Hematopoietic multipotent progenitor cell treated with erythropoietin and hydrocortisone succinate and interleukin-3 and kit ligand, for 4 days (in vitro differentiated cells): ENCODE results near the gene ATP8B3.

Experiments
- DNase-seq: peaks from one replicate; pipeline ENCODE4 v3.0.0-alpha.2; 2015

Gene ATP8B3

DNA sequence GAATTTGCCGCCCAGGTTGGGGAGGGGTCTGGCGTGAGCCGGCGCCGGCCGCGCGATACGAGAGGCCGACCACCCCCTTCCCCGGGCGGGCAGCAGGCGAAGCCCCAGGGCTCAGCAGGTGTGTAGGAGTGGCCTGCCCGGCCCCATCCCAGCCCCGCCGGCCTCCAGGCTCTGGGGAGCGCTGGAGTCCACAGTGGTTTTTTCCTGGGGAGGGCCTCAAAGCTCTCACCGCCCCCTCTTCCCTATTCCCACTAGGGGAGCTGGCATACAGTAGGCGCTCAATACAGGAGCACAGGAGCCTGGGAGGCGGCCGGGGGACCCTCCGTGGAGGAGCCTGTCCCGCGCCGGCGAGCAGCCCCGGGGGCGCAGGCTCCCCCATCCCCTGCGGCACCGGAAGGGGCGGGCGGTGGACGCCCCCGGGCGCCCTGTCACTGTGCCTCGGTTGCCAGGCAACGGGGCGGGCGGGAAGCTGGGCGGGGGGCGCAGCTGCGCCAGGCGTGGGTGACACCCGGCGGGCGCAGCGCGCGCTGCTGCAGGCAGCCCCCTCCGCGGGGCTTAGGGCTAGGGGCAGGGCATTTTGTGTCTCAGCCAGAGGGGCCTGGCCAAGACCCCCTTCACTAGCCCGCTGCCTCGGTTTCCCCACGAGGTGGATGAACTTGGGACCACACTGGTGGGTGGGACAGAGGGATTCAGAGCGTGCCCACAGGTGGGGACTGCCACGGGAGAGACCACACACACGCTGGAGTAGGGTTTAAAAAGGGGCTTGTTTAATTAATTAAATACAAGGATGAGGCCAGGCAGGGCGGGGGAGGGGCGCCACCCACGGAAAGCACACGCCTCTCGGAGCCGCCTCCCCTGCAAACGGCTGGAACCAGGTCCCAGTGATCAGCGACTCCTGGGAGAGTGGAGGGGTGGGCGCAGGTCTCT is 39.8 kb upstream of the ATP8B3 start:
- DNase-seq = peak; percentile 81

DNA sequence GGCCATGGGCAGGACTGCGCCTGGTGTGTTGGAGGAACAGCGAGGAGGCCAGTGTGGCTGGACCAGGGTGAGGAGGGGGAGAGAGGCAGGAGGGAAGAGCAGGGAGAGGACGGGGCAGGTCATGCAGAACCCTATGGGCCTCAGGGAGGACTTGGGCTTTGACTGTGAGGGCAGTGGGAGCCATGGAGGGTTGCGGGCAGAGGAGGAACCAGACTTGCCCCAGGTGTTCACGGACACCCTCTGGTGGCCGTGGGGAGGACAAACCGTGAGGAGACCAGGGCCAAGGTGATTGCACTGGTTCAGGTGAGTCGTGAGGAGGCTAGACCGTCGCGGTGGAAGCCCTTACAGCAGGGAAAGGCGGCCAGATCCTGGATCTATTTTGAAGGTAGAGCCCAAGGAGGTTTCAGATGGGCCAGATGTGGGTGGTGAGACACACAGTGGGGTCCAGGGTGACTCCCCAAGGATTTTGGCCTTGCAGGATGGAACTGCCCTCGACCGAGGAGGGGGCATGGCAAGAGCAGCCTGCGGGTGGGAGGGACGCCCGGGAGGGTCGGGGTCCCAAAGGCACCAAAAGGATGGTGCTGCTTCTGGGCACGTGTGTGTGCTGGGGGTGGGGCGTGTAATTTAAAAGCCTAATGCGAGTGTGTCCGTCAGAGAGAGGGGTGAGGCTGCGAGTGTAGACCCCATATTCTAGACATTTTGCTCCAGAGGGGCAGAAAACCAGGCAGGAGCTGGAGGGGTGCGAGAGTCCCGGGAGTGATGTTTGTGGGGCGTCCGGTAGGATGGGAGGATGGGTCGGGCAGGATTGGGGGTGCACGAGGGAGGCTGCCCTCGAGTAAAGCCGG is 39.0 kb upstream of the ATP8B3 start:
- DNase-seq = no peak

DNA sequence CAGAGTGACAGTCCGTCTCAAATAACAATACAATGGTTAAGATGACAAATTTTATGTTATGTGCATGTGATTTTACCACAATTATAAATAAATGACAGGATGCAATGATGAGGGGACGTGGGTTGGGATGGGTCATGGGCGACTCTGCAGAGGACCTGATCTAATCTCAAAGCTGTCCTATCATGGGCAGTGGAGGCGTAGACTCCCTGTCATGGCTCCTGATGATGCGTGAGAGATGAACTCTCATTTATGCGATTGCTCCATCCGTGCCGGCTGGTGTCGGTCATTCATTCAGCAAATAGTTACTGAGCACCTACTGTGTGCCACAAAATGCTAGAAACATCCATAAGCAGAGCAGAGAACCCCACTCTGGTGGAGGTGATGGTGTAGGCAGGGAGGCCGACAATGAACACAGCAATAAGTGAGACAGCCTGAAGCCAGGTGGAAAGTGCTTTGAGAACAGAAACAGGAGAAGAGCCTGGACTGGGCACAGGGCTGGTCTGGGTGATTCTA is 37.9 kb upstream of the ATP8B3 start:
- DNase-seq = no peak

DNA sequence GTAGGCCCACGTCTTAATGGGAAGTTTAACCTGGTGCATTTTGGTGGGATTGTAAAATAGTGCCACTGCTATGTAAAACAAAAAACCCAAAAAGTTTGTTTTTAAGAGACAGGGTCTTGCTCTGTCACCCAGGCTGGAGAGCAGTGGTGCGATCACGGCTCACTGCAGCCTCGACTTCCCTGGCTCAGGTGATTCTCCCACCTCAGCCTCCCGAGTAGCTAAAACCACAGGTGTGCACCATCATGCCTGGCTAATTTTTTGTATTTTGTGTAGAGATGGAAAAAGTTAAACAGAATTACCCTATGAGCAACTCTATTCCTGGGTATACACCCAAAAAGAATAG is 37.0 kb upstream of the ATP8B3 start:
- no peak for DNase-seq

DNA sequence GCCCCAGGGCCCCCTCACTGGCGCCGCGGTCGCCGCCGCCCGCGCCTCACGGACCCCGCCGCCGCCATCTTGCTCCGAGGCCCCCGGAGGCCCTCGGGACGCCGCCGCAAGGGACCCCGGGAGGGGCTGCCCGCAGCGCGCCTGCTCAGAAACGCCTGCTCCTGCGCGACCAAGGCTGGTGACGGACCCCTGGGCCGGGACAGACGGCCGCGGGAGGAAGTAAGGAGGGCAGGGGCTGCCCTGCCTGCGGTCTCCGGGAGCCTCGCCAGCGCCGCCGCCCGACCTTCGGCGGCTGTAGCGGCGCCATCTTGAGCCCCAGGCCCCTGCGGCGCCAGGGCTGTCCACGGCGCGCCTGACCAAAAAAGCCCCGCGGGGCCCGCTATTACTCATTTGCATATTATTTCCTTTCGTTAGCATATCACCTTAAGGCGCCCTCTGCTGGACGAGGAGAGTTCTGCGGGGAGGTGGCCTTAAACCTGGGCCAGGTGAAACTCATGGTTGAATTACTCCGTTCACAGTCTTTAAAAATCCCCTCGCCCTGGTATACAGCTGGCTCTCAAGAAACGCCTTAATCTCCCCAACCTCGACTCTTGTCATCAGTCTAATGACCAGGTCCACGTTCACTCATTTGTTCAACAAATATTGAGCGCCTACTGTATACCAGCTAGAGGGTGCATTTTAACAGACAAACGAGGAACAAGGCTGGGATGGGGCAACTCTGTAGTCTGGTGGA is 36.5 kb upstream of the ATP8B3 start, which contains the start of gene REXO1:
Gene REXO1, minus strand, starts transcription at position 85 of the 733 bp plus-strand sequence. CDS start 125 bp downstream, outside the sequence.
- peak; percentile 97 for DNase-seq

DNA sequence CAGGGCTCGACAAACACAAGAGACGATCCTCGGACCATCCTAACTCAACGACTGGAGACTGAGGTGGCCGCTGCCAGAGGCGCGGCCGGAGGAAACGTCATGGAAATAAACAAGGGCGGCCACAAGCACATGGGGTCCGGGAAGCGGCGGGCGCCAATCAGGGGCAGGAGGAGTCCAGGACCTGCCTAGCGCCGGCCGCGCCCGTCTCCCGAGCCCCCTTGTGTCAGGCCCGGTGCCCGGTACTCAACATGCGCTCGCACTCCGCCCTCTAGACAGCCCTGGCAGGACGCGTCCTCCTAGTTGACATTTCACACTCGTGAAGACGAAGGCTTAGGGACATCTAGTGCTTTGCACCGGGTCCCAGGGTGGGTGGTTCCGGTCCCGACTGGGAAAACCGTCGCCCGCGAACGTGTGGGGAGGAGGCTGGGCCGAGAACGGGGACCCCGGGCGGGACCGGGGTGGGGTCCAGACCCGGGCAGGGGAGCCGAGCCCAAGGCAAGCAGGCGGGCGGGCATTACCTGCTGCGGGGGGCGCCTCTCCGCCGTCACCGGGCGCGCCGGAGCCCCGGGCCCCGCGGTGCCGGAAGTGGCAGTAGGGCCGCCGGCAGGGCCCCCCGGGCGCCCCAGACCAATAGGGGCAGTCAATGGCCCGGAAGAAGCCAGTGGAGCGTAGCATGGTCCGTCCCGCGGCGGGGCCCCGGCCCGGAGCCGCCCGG is 35.8 kb upstream of the ATP8B3 start:
- peak; percentile 84 for DNase-seq

DNA sequence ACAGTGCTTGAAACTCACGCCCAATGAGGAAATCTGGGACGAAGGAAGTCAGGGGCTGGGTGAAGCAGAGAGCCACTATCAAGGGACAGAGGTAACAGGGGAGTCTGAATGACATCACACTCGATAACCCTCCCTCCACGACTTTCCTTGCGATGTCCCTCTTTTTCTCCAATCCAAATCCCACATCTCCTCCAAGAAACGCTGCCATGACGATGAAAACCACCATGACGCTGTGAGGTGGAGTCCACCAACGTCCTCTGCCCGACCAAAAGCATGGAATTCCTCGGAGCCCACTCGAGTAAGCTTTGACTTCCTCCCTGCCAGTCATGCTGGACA is 35.2 kb upstream of the ATP8B3 start:
- no peak for DNase-seq

DNA sequence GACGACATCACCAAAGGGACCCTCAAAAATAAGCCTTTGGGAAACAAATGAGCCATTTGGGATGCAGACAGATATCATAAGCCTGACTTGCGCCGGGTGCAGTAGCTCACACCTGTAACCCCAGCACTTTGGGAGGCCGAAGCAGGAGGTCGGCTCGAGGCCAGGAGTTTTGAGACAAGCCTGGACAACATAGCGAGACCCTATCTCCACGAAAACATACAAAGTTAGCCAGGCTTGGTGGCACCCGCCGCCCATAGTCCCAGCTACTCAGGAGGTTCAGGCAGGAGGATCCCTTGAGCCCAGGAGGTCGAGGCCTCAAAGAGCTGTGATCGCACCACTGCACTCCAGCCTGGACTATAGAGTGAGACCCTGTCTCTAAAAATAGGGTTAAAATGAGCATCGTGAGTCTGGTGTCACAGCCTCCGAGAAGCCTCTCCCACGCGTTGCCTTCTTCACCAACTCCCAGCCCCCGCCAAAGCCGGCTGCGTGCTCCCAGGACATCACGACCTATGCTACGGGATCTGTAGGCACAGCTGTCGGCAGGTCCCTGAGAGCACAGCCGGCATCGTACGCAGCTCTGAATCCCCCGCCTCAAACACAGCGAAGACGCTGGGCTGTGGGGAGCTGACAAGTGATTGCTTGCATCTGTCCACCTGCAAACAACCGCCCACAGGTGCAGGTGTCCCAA is 34.6 kb upstream of the ATP8B3 start:
- no peak for DNase-seq

DNA sequence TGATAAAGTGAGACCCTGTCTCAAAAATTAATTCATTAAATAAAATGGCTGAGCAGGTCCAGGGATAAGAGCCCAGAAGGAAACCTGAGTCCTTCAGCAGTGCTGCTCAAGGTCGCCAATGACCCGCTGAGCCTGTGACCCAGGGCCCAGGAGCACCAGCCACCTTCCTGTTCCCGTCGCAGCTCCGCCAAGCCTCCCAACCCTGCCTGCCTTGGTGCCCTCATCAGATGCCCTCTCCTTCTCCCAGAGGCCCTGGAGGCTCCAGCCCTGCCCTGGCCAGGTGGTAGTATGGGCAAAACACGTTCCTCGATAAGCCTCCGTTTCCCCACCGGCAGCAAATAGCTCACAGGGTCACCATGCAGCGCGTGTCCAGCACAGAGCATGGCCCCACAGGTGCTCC is 33.6 kb upstream of the ATP8B3 start:
- no peak for DNase-seq

DNA sequence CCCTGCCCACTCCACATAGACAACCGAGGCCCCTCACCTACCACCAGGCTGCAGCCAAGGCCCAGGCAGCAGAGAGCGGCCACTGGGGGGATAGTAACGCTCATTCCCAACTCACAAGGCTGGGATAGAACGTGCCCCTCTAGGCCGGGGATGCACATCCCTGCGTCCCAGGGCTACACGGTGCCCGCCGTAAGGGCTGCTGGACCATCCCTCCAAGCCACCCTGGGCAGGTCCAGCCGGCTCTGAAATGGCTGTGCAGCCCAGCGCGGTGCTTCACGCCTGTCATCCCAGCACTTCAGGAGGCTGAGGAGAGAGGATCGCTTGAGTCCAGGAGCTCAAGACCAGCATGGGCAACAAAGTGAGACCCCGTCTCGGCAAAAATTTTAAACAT is 33.0 kb upstream of the ATP8B3 start:
- no peak for DNase-seq

DNA sequence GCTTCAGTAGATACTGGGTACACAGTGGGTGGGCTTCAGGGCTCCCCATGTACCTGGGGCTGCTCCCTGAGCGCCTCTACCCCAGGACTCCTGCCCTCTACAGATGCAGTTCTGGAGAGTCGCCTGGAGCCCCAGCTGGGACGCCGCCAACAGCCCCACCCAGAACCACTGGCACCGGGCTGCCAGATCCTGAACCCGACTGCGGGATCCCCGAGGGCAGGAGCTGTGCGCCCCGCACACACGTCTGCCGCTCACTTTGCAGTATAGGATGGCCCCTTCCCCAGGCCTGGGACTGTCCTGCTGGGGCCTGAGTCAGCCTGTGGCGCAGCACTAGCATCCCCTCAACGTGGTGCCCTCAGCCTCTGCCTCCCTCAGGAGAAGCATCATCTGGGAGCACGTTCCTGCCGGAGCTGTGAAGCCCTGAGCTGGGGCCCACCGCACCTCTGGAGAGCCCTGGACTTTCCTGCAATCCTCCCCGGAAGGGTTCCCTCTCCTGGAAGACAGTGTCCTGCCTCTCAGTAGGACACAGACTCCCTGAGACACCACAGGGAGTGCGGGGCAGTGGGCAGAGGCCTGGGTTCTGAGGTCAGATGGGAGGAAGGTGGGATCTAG is 32.5 kb upstream of the ATP8B3 start:
- DNase-seq = no peak

DNA sequence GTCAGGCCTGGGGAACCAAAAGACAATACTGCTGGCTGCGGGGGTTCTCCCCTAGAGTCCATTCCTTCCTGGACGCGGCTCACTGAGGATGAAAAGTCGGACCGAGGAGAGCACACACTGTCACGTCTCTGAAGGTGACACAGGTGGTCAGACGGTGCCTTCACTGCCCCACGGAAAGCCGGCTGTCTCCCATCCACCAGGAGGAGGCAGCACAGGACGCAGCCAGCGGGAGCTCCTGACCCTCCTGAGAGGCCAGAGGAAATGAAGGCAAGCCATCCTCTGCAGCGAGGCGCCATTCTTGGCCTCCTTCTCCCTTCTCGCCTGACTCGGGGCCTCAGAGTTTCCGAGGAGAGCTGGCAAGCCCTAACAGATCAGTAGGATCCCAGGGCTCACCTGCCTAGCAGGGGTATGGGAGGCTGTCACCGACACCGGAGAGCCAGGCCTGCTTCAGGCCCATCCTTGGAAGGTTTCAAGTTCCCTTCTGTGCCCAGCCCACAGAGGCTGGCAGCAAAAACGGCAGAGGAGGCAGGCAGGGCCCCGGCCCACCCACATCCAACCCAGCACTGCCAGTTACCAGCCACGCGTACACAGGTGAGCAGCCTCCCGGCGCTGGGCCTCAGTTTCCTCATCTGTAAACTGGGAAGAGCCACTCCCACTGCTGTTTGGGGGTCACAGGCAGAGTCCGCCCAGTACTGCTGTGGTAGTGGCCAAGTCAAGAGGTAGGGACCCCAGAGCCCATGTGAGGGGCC is 31.7 kb upstream of the ATP8B3 start:
- DNase-seq = no peak

DNA sequence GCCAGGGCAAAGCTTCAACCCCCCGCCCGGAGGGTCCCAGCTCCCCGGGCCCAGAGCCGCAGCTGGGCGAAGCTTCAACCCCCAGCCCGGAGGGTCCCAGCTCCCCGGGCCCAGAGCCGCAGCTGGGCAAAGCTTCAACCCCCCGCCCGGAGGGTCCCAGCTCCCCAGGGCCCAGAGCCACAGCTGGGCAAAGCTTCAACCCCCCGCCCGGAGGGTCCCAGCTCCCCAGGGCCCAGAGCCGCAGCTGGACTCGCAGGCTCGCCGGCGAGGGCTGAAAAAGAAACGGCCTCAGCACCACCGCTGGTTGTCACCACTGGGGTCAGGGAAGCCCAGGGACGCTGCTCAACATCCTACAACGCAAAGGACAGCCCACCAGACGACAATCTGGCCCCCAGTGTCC is 31.0 kb upstream of the ATP8B3 start:
- DNase-seq = no peak

DNA sequence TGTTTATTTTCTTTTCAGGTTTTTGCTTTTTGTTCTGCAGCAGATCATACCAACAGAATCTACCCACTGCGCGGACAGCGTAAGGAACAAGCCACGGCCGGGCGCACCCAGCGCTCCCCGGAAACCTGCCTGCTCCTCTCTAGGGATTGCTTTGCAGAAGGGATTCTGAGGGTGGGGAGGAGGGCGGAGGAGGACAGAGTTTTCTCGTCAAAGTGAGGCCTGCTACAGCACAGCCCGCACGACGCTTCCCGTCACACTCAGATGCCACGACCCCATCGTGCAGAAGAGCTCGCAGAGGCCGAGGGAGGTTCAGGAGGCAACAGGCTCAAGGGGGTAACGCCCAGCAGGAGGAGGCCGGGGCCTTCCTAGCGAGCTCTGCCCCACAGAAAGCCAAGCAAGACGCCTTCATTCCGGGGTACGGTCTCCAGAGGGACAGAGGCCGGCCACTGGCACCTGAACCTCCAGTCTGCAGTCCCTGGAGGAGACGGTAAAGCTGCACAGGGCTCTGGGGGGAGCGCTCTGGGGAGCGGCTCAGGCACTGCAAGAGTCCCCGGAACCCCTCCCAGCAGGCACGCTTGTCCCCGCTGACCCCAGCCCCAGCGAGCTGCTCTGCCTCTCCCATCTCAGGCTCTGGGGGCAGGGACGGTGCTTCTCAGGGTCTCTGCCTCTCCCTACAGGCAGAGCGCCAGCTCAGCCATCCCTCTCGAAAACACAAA is 29.3 kb upstream of the ATP8B3 start:
- no peak for DNase-seq

DNA sequence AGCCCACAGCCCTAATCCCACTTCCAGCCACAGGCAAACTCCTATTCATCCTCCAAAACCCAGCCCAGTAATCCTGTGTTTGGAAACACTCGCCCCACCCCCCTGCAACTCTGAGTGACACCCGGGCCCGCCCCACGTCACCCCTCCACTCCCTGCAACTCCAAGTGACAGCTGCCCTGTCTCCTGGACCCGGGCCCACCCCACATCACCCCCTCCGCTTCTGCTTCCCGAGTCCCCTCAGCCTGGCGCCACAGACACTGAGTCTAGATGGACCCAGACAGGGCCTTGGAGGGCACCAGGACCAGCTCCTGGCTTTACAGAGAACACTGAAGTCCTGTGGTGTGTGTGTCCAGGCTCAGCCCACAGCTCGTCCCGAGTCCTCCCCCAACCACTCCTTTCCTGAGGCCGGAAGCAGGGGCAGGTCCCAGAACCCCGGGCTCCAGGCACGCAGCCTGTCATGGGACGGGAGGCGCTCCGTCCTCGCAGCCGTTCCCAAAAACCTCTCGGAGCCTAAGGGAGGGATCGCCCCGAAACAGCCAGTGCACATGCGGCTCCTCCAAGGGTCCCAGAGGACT is 28.6 kb upstream of the ATP8B3 start:
- no peak for DNase-seq

DNA sequence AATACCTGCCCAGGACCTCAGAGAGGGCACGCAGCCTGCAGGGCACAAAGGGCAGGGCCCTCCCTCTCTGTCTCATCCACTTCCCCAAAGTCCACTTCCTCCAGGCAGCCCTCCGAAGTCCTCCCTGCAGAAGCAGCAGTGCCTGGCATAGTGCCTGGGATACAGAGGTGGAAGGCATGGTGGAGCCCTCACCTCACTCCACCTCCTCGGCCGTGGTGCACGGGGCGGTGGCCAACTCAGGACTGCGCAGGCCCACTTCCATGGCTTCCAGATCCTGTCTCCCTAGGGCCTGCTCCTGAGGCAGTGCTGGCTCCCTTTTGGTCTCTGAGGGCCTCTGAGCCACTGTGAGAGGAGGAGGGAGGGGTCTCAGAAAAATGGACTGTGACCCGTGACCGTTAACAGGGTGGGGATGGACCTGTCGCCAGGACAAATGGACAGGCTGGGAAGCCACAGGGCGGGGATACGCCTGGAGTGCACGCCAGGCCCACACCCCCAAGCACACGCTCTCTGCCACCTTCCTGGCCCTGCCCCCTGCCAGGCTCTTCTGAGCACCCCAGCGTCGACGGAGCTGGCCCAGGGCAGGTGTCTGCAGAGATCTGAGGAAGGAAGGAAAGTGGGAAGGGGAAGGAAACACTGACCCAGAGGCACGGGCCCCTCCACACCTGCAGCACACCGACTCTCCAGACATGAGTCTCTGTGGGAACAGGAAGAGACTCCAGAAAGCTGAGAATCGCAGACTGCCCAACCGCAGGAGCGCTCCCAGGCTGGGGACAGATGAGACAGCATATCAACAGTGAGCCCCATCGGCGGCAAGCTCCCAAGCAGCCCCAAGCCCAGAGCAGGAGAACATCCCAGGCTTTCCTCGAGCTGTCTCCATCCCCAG is 27.8 kb upstream of the ATP8B3 start:
- DNase-seq = no peak

DNA sequence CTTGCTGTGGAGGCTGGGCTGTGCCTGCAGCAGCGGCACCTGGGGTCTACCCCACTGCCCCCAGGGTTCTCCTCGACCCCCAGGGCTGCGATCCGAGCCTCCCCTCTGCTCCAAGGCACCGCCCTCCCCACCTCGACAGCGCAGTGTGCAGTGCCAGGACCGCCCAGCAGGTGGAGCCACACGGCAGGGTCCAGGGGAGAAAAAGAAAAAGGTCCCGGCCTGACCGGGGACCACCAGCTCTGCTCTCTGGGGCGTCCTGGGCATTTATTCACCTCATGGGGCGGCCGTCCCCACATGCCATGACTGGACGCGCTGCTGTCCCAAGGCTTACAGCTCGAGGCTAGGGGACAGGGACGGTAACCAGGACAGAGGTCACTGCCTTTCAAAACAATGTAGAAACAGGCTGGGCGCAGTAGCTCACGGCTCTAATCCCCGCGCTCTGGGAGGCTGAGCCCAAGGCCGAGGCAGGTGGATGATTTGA is 25.6 kb upstream of the ATP8B3 start:
- DNase-seq = peak; percentile 78

DNA sequence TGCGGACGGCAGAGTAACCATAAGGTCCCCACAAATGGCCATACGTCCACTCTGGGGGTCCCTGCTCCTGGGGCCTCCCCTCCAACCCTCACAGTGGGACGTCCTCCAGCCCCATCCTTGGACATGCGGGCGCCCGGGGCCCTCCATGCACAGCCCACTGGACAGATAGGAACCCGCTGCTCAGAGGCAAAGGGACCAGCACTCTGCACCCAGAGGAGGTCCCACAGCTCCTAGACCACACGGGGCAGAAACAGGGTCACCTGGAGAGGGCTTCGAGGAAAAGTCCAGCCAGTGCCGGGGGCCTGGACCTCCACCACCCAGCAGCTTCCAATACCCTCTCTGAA is 25.1 kb upstream of the ATP8B3 start:
- DNase-seq = no peak
